Vagina (tissue), 2 donors: ENCODE measurements around the gene ARID4A. TPM values are rescaled to one million over a fixed set of nuclear protein-coding genes. Genes with fewer than 3 reads are reported as not detected.

ENCODE experiments used
- DNase-seq, 2 donors: peaks; one replicate each; pipeline ENCODE4 v3.0.0-alpha.2; 2017; ENCODE audit errors: extremely low spot score in 2 of 2
- H3K27ac ChIP-seq: fragments of 200-600 bp; sonication (generic); one replicate; pipeline ENCODE4 v1.5.1; 2019
- H3K27me3 ChIP-seq: fragments of 200-600 bp; sonication (generic); one replicate; pipeline ENCODE4 v1.5.1; 2019
- H3K36me3 ChIP-seq, 2 donors: fragments of 200-600 bp; sonication (generic); one replicate each; pipeline ENCODE4 v1.5.1; 2017 to 2019
- H3K4me1 ChIP-seq: fragments of 200-600 bp; sonication (generic); one replicate; pipeline ENCODE4 v1.5.1; 2019
- H3K4me3 ChIP-seq, 2 donors: fragments of 200-600 bp; sonication (generic); 1 replicate in 1 of 2; 2 replicates in 1 of 2; pipeline ENCODE4 v1.5.1; 2016 to 2019
- H3K9me3 ChIP-seq: fragments of 200-600 bp; sonication (generic); one replicate; pipeline ENCODE4 v1.5.1; 2019
- POLR2A ChIP-seq, 2 donors: fragments of 450-650 bp; IDR thresholded peaks; one replicate each; pipeline ENCODE4 v1.6.1; 2017; ENCODE audit warnings: antibody characterized with exemption in 2 of 2, mild to moderate bottlenecking in 2 of 2, moderate library complexity in 2 of 2
- POLR2AphosphoS5 ChIP-seq, 2 donors: sonication (generic); formaldehyde crosslinking; IDR thresholded peaks; one replicate each; pipeline ENCODE4 v1.9.0; 2017; ENCODE audit warnings: antibody characterized with exemption in 2 of 2, mild to moderate bottlenecking in 2 of 2, low read depth in 1 of 2; ENCODE audit not compliant: insufficient read depth in 1 of 2
- intact Hi-C: fragments of 100-400 bp; cut with DNase I; formaldehyde crosslinking; loops from one replicate; pipeline ENCODE4 v1.15.1; 2023
- total RNA-seq: library from RNA; depleted of rRNA; stranded (reverse); fragments of >200 nt; gene quantifications from one replicate; pipeline ENCODE4 v1.2.3, GENCODE V29; 2016
- TF ChIP-seq, protein P1 (sequence below), 3 experiments: fragments of 450-650 bp in 2 of 3; fragments of 200-600 bp in 1 of 3; sonication (generic) in 1 of 3; IDR thresholded peaks; one replicate each; pipeline ENCODE4 v1.5.1; 2017 to 2019; ENCODE audit warnings: antibody characterized with exemption in 3 of 3, mild to moderate bottlenecking in 2 of 3, moderate library complexity in 2 of 3

The ARID4A gene
- total RNA-seq, 1 donor from 2014 or later, result 20.6 TPM

DNA sequence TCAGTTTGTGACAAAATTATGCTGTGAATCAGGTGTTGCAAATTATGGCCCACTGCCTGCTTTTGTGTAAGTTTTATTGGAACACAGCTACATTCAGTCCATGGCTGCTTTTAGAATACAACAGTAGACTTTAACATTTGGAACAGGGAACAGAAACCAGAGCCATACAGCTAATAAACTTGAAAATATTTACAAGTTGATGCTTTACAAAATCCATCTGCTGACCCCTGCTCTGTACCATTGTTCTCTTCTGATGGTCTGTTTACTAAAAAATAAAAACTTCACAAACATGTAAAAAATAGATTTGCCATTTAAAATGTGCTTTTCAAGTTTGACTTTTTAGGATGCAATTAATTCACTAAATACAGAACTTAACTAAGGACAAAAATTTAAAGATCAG, 33.0 kb upstream of the ARID4A start:
- Histone ChIP-seq H3K27me3 (no peaks in the 10 kb centered on the region), H3K27ac (no peak overlapping the region), H3K4me1 (peaks cover 7% of the 10 kb centered on the region), H3K9me3 (no peaks in the 10 kb centered on the region), H3K36me3 (peaks cover 0 to 79% of the 10 kb centered on the region in 2 donors), H3K4me3 (no peak overlapping the region)
- no peak for DNase-seq
- TF ChIP-seq POLR2A (IDR thresholded peaks at IDR 0.05), result no peak
- intact Hi-C loops, result no loop called here

DNA sequence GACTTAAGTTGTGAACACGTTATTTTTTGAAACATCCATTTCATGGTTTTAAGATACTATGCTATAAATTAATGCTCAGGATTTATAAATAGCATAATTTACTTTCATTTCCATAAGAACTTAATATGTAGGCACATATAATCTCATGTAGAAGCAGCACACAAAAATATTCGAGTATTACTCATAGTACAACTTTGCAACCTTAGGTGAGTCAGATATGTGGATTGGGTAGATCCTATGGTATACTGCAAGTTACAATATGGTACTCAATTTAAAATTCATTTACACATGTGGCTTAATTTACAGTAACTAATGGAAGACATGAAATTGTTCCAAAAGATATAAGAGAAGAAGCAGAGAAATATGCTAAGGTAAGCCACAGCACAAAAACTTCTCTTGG, 27.7 kb upstream of the ARID4A start:
- intact Hi-C loops, result no loop called here
- TF ChIP-seq POLR2AphosphoS5 (IDR thresholded peaks at IDR 0.05; ENCODE audit: insufficient read depth in 1 of 2, low read depth in 1 of 2) (no peak), POLR2A (IDR thresholded peaks at IDR 0.05) (no peak)
- TF ChIP-seq, protein P1, sequence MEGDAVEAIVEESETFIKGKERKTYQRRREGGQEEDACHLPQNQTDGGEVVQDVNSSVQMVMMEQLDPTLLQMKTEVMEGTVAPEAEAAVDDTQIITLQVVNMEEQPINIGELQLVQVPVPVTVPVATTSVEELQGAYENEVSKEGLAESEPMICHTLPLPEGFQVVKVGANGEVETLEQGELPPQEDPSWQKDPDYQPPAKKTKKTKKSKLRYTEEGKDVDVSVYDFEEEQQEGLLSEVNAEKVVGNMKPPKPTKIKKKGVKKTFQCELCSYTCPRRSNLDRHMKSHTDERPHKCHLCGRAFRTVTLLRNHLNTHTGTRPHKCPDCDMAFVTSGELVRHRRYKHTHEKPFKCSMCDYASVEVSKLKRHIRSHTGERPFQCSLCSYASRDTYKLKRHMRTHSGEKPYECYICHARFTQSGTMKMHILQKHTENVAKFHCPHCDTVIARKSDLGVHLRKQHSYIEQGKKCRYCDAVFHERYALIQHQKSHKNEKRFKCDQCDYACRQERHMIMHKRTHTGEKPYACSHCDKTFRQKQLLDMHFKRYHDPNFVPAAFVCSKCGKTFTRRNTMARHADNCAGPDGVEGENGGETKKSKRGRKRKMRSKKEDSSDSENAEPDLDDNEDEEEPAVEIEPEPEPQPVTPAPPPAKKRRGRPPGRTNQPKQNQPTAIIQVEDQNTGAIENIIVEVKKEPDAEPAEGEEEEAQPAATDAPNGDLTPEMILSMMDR (IDR thresholded peaks at IDR 0.05), result no peak
- Histone ChIP-seq H3K4me1 (peaks cover 6% of the 10 kb centered on the region), H3K9me3 (no peaks in the 10 kb centered on the region), H3K27ac (no peak overlapping the region), H3K27me3 (no peaks in the 10 kb centered on the region), H3K4me3 (no peak overlapping the region), H3K36me3 (peaks cover 8 to 77% of the 10 kb centered on the region in 2 donors)
- no peak for DNase-seq

DNA sequence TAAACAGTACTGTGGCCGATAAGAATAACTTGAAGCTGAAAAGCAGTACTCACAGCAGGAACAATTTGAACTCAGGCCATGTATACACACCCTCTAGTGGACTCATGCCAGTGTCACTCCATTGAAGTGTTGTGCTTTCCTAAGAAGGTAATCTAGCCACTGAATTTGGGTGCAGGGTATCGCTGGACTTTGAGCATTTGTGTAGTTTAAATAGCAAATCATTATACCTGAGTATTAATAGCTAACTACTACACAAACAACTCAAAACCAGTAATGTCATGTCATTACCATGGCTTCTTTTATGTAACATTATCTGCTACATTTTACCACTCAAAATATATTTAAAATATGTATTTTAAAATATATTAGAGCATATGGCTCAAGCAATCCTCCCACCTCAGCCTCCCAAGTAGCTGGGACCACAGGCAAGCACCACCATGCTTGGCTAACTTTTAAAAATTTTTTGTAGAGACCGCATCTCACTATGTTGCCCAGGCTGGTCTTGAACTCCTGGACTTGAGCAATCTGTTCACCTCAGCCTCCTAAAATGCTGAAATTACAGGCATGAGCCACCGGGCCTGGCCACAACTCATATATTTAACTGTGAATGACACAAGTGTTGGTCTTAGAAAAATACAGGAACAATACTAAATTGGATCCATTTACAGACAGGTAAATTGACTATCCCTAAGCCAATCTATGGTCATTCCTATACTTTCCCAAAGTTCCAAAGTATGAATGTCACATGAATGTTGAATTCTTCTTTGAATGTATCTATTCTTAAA, 25.6 kb upstream of the ARID4A start:
- no peak for DNase-seq
- H3K36me3 ChIP-seq, result peaks cover 8 to 63% of the 10 kb centered on the region in 2 donors
- peaks cover 20% of the 10 kb centered on the region for H3K4me1 ChIP-seq
- H3K27ac ChIP-seq, result no peak overlapping the region
- intact Hi-C loops, result no loop called here
- H3K9me3 ChIP-seq, result no peaks in the 10 kb centered on the region
- H3K4me3 ChIP-seq, result no peak overlapping the region
- TF ChIP-seq, protein P1 (IDR thresholded peaks at IDR 0.05), result no peak
- TF ChIP-seq POLR2A (IDR thresholded peaks at IDR 0.05) (no peak), POLR2AphosphoS5 (IDR thresholded peaks at IDR 0.05; ENCODE audit: insufficient read depth in 1 of 2, low read depth in 1 of 2) (no peak)
- no peaks in the 10 kb centered on the region for H3K27me3 ChIP-seq

DNA sequence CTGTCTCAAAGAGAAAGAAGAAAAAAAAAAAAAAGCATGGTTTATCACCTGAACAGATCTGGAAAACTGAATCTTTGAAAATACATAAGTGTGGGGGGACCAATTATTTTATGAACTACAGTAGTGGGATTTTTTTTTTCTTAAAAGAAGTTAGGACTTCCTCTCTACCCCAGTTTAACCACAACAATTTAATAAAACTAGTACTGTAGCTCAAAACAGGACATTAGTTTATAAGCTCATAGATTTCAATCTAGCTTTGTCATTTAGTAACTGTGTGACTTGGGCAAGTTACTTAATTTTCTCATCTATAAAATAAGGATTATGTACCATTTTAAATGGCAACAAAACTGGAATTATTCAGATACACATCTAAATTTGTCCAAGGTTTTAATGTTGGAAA, 23.5 kb upstream of the ARID4A start:
- Histone ChIP-seq H3K4me1 (peaks cover 20% of the 10 kb centered on the region), H3K27ac (no peak overlapping the region), H3K9me3 (no peaks in the 10 kb centered on the region), H3K4me3 (no peak overlapping the region), H3K27me3 (no peaks in the 10 kb centered on the region), H3K36me3 (peaks cover 8 to 52% of the 10 kb centered on the region in 2 donors)
- intact Hi-C loops, result no loop called here
- no peak for TF ChIP-seq POLR2A (IDR thresholded peaks at IDR 0.05)
- TF ChIP-seq, protein P1 (IDR thresholded peaks at IDR 0.05), result no peak
- TF ChIP-seq POLR2AphosphoS5 (IDR thresholded peaks at IDR 0.05; ENCODE audit: insufficient read depth in 1 of 2, low read depth in 1 of 2), result no peak
- DNase-seq, result no peak

DNA sequence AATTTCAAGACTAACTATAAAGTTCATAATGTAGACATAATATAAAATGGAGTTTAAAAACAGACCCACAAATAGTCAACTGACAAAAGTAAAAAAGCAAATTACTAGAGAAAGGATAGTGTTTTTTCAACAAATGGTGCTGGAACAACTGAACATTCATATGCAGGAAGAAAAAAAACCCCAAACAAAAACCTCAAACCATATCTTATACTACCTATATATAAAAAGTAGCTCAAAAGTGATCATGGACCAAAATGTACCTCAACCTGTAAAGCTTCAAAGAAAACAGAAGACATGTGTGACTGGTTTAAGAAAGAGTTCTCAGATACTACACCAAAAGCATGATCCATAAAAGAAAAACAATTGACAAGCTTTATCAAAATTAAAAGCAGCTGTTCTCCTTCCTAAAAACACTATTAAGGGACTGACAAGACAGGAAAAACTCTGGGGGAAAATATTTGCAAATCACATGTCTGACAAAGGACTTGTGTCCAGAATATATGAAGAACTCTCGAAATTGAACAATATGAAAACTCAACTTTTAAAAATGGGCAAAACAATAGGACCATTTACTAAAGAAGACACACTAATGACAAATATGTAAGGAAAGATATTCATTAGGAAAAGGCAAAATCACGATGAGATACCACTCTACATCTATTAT, 22.7 kb upstream of the ARID4A start:
- DNase-seq, result no peak

More for the DNA sequence above, 22.7 kb upstream of the ARID4A start:
- Histone ChIP-seq H3K27me3 (no peaks in the 10 kb centered on the region), H3K4me3 (no peak overlapping the region), H3K36me3 (peaks cover 8 to 44% of the 10 kb centered on the region in 2 donors), H3K27ac (no peak overlapping the region), H3K9me3 (no peaks in the 10 kb centered on the region), H3K4me1 (peaks cover 27% of the 10 kb centered on the region)
- TF ChIP-seq POLR2AphosphoS5 (IDR thresholded peaks at IDR 0.05; ENCODE audit: insufficient read depth in 1 of 2, low read depth in 1 of 2), result no peak
- TF ChIP-seq POLR2A (IDR thresholded peaks at IDR 0.05), result no peak
- TF ChIP-seq, protein P1 (IDR thresholded peaks at IDR 0.05), result no peak
- intact Hi-C loops, result no loop called here
